Activated naive CD4-positive, alpha-beta T cell treated with Interleukin-2 at 50 U/mL for 16 hours (primary cell): ENCODE measurements around the gene KCNJ12.
"Not testable (repeated sequence)": the region's sequence is repeated elsewhere in the genome, so short reads cannot be mapped to it uniquely, and the experiment has no call there.

ENCODE experiments used
- DNase-seq: peaks from one replicate; pipeline ENCODE4 v3.0.0-alpha.2; 2020

KCNJ12 gene

GRCh38 chr17:21425321-21425720 lies 49.2 kb downstream of the KCNJ12 start:
- DNase-seq = no peak

- DNase-seq = no peak
These were observed 49.6 kb downstream of the KCNJ12 start for GRCh38 chr17:21425736-21426135.

- not testable (repeated sequence) for DNase-seq
These were observed 50.1 kb downstream of the KCNJ12 start for GRCh38 chr17:21426246-21426645.

- DNase-seq = not testable (repeated sequence)
These were observed 50.7 kb downstream of the KCNJ12 start for GRCh38 chr17:21426876-21427275.

- DNase-seq = not testable (repeated sequence)
These were observed 51.6 kb downstream of the KCNJ12 start for GRCh38 chr17:21427727-21428126.

- DNase-seq = not testable (repeated sequence)
These were observed 52.7 kb downstream of the KCNJ12 start for GRCh38 chr17:21428752-21429424.

- not testable (repeated sequence) for DNase-seq
These were observed 53.9 kb downstream of the KCNJ12 start for GRCh38 chr17:21429921-21430628.

GRCh38 chr17:21433971-21434370 lies 57.8 kb downstream of the KCNJ12 start:
- DNase-seq = not testable (repeated sequence)

GRCh38 chr17:21434976-21435375 lies 58.8 kb downstream of the KCNJ12 start:
- DNase-seq = not testable (repeated sequence)

- not testable (repeated sequence) for DNase-seq
These were observed 60.3 kb downstream of the KCNJ12 start for GRCh38 chr17:21436481-21436880.

- not testable (repeated sequence) for DNase-seq
These were observed 61.0 kb downstream of the KCNJ12 start for GRCh38 chr17:21436883-21437836.

- not testable (repeated sequence) for DNase-seq
These were observed 62.3 kb downstream of the KCNJ12 start for GRCh38 chr17:21438316-21439014.

GRCh38 chr17:21439015-21439336 lies 62.8 kb downstream of the KCNJ12 start:
- not testable (repeated sequence) for DNase-seq

- DNase-seq = no peak
These were observed 69.0 kb downstream of the KCNJ12 start for GRCh38 chr17:21445091-21445650.

- not testable (repeated sequence) for DNase-seq
These were observed 71.4 kb downstream of the KCNJ12 start for GRCh38 chr17:21447552-21447951.

GRCh38 chr17:21449891-21450290 lies 73.7 kb downstream of the KCNJ12 start:
- DNase-seq = not testable (repeated sequence)

- no peak for DNase-seq
These were observed 75.8 kb downstream of the KCNJ12 start for GRCh38 chr17:21451975-21452374.

GRCh38 chr17:21452377-21453143 lies 76.4 kb downstream of the KCNJ12 start:
- DNase-seq = peak; percentile 20

- no peak for DNase-seq
These were observed 77.2 kb downstream of the KCNJ12 start for GRCh38 chr17:21453144-21453898.

- DNase-seq = not testable (repeated sequence)
These were observed 77.8 kb downstream of the KCNJ12 start for GRCh38 chr17:21454006-21454405.

GRCh38 chr17:21454441-21454840 lies 78.3 kb downstream of the KCNJ12 start:
- no peak for DNase-seq
